Loucy (cell line): Measurements from ENCODE around the gene SPEM2.

ENCODE experiments used
- EZH2phosphoT487 ChIP-seq: fragments of 200-600 bp; IDR thresholded peaks from 2 replicates; pipeline ENCODE4 v1.6.1; 2018; ENCODE audit warnings: antibody characterized with exemption, mild to moderate bottlenecking, moderate library complexity, borderline replicate concordance
- TF ChIP-seq, protein P1 (sequence below): fragments of 200-600 bp; sonication (generic); conservative IDR thresholded peaks from 2 replicates; pipeline ENCODE4 v1.5.1; 2014; ENCODE audit warnings: mild to moderate bottlenecking, antibody characterized with exemption, low read length

DNA sequence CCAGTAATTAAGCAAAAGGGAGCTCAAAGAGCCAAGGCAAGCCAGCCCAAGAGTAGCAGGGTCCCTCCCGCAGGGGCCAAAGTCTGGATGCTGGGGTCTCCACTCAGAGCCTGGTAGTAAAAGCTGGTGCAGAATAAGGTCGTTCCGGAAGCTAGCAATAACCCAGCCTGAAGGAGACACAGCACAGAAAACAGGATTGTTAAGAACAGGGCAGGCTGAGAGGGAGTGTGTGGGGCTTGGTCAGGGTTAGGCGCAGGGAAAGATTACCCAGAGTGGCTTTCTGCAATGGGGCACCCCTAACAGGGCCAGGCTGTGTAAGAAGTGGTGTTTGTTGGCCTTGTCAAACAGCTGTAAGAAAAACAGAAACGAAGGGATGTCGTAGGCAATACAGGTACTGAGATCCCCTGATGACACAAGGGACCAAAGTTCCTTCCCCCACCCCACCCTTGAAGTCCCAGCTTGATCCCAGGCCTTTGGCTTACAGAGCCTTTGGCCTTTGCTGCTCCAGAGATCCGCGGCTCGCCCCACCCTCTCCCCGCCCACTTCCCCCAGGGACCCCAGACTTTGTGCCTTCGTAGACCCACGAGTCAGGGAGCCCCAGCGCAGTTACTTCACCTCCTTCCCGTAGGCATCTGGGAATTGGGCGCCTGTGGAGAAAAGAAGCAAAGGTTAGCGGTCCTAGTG lies 22.2 kb upstream of the SPEM2 start:
- TF ChIP-seq, protein P1, sequence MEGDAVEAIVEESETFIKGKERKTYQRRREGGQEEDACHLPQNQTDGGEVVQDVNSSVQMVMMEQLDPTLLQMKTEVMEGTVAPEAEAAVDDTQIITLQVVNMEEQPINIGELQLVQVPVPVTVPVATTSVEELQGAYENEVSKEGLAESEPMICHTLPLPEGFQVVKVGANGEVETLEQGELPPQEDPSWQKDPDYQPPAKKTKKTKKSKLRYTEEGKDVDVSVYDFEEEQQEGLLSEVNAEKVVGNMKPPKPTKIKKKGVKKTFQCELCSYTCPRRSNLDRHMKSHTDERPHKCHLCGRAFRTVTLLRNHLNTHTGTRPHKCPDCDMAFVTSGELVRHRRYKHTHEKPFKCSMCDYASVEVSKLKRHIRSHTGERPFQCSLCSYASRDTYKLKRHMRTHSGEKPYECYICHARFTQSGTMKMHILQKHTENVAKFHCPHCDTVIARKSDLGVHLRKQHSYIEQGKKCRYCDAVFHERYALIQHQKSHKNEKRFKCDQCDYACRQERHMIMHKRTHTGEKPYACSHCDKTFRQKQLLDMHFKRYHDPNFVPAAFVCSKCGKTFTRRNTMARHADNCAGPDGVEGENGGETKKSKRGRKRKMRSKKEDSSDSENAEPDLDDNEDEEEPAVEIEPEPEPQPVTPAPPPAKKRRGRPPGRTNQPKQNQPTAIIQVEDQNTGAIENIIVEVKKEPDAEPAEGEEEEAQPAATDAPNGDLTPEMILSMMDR: no peak
- TF ChIP-seq EZH2phosphoT487: no peak
